HG02759 (cell line): Measurements from ENCODE around the gene PCNX4.
A peak's percentile ranks its signal among the peaks of the same experiment; 100 is the strongest.
"Not testable (repeated sequence)": the region's sequence is repeated elsewhere in the genome, so short reads cannot be mapped to it uniquely, and the experiment has no call there.

Source experiments
- ATAC-seq: cut with Tn5 transposase; IDR thresholded peaks from one replicate; pipeline ENCODE4 v1.9.1; 2021; ENCODE audit warnings: mild to moderate bottlenecking, moderate library complexity; ENCODE audit not compliant: unreplicated experiment

Gene PCNX4

DNA sequence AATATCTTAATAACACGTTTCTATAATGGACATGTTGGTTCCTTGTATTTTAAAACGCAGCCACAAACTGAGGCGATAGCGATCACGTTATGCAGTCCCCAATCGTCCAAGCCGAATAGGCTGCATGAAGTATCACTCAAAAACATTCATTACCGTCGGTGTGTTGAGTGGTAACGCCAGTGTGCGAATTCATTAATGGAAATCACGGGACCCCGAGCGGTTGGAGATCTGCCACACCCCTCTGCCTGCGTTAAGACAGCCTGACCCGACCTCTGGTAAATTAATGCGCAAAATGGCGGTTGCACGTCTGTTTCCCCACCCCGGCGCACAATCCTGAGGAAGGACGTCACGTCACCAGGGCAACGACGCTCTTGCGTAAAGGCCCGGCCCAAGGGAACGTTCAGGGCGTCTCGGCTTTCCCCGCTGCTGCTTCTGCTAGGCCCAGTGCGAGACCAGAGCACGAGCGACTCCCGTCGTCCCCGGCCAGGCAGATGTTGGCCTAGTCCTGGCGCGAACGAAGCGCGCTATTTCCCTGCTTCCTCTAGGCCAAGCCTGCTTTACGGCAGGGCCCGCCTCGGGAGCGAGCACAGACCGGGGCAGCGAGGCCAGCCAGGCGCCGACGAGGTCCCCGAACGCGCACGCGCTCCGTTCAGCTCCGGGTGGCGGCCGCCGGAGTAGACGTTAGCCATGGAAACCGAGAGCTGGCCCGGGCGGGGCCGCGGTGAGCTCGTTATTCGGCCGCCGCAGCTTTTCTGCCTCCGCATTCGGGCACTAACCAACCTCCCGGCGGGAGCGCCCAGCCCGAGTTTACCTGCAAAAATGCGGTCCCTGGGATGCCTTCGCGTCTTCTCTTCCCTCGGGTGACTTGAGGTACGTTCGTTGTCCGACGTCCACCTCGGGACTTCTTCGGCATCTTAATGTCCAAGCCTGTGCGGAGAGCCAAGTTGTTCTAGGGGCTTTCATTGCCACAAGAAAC, at the start of gene PCNX4:
TSS of gene PCNX4 (plus strand) at position 374 of the 976 bp plus-strand sequence. CDS start 15,716 bp downstream, outside the sequence.
- ATAC-seq, result peak; percentile 97

GRCh38 chr14:60047976-60048375, 43.7 kb upstream of the PCNX4 start:
- not testable (repeated sequence) for ATAC-seq

GRCh38 chr14:60051721-60052221, 40.0 kb upstream of the PCNX4 start:
- ATAC-seq, result no peak

DNA sequence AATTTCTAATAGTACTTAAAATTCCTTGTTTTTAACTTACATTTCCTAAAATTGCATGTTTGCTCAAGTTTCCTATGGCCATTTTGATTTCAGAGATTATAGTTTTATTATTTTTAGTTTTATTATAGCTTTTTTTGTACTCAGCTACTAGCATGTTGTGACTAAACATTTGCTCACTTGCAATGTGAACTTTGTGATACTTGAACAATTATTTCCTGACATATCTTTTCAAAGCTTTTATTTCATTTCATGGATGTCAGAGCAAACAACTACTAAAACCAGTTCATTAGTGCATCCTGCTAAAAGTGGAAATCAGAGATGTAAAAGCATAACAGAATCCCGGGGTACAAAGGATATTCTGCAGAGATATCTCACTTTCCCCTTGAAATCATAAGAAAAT, 33.6 kb upstream of the PCNX4 start:
- ATAC-seq, result no peak

- ATAC-seq, result no peak
These were observed 30.4 kb upstream of the PCNX4 start for GRCh38 chr14:60061371-60061770.

GRCh38 chr14:60064491-60065072, 27.1 kb upstream of the PCNX4 start:
- ATAC-seq, result no peak

DNA sequence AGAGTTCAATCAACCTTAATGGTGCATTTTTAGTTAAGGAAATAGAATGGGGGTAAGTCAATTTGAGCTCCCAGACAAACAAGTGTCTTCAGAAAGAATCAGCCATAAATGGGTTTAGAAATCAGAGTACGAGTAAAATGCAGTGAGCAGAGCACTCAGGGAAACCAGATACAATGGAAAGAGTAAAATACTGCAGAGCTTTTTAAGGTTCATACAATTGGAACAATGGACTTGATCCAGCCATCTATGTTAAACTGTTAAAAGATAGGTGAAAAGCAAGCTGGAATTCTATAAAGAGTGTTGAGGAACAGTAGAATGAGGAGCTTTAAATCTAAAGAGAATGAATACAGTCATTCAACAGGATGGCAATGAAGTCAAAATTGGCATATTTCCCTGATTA, 23.8 kb upstream of the PCNX4 start:
- ATAC-seq, result no peak

DNA sequence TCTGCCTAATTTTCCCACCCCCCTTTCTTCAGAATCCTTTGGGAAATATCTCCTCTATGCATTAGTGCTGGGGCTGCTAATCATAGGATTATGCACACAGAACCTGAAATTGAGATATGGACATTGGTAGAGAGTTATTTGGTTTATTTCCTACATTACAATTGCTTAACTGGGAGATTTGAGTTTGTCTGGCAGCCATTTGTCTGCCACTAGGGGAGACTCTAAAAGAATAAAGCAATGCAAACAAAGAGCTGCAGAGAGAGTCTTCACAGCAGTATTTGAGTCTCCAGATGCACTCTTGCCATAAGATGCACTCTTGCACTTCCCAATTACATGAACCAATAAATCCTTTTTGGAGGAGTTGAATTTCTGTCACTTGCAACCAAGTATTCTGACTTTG, 12.0 kb upstream of the PCNX4 start:
- no peak for ATAC-seq

DNA sequence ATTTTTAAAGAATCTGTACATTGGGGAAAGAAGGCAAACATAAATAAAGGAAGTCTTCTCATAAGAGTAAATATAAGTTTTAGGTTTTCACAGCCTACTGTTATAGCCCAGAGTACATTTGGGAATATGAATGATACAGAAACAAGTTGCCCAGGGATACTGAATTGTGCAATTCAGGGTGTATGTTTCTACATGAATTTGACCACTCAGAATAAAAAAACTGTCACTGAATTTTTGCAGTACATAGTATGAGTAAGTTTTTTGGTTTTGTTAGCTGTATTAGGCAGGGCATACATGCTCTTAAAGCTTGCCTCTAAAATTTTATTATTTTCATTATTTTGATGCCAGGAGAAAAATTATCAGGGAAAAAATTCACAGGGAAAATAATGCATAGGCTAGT, 6.6 kb upstream of the PCNX4 start:
- ATAC-seq, result no peak

GRCh38 chr14:60085693-60086092, 6.0 kb upstream of the PCNX4 start:
- no peak for ATAC-seq

GRCh38 chr14:60087668-60088067, 4.1 kb upstream of the PCNX4 start:
- ATAC-seq, result no peak

GRCh38 chr14:60089221-60089620, 2.5 kb upstream of the PCNX4 start:
- ATAC-seq, result no peak

GRCh38 chr14:60090864-60091519, 731 bp upstream of the PCNX4 start:
- ATAC-seq, result no peak

GRCh38 chr14:60092526-60092920, 800 bp downstream of the PCNX4 start:
- no peak for ATAC-seq

DNA sequence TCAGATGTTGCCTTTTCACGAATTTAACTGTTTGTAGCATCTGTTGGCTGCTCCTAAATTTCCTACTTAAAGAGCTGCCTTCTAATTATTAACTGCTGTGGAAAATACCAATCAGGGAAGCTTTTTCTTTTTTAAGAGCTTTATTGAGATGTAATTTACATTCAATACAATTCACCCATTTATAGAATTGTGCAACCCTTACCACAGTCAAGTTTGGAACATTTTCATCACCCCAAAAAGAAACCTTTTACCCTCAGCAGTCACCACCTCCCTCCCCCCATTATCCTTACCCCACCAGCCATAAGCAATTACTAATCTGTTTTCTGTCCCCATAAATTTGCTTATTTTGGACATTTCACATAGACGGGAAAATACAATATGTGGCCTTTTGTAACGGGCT, 1.4 kb downstream of the PCNX4 start:
- ATAC-seq, result no peak

DNA sequence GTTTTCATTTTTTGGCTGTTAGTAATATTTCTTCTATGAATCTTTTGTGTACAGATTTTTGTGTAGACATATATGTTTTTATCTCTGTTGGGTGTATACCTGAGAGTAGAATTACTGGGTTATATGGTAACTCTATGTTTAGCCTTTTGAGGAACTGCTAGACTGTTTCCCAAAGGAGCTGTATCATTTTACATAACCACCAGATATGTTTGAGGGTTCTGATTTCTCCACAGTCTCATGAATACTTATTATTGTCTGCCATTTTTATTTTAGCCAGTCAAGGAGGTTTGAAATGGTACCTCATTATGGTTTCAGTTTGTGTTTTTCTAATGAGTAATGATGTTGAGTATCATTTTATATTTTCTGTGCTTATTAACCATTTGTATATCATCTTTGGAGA, 1.9 kb downstream of the PCNX4 start:
- ATAC-seq, result no peak

- ATAC-seq, result no peak
These were observed 2.7 kb downstream of the PCNX4 start for GRCh38 chr14:60094306-60094897.

DNA sequence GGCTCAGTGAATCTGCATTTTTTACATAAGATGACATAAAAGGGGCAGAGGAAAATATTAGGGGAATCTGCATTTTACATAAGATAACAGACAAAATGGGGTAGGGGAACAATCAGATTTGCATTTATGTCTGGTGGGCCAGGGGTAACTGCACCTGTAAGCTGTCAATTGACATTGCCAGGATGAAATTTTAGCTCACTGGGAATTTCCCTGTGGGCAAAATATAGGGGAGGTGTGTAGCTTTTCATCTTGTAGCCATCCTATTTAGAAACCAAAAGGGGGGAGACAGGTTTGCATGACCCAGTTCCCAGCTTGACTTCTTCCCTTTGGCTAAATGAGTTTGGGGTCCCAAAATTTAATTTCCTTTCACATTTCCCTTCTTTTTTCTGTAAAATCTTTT, 3.5 kb downstream of the PCNX4 start:
- no peak for ATAC-seq

DNA sequence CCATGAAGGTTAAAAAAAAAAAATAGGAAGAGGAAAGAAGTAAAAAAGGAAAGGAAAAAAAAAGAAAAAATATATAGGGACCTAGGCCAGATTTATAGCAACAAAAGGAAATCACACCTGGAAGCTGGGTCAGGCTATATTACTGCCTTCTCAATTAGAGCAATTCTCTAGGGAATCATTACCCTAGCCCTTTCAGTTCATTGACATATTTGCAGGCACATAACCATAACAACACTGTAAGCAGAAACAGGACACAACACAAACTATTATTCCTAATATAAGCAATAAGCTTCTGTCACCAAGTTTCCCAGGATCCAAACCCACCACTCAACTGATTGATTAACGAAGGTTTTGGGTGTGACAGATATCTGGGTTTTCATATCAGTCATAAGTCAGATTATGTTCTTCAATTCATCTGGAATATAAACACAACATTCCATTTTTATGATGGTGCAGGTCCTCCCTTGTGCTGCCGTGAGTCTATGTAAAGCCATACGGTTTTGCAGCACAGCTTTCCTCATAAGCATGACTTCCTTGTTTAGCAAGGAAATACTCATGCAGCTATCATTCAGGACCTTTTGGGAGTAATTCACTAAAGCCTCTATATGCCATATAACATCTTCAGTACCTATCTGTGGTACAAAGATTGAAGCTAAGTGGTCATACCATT, 4.2 kb downstream of the PCNX4 start:
- no peak for ATAC-seq

DNA sequence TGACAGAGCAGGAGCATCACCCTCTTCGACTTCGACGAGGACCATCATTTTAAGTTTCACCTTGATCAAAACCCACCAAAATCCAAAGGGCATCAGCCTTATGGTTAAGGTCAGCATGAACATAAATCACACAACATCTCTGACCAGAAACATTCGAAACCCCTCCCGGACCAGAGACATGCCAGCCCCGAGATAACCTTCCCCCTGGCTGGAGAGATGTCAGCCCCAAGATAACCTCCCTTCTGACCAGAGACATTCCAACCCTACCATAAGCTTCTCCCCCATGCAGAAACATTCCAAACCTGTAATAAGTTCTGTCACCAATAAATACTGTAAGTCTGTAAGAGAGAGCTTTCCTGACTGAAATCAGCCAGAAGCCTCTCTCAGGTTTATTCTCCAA, 6.3 kb downstream of the PCNX4 start:
- ATAC-seq, result no peak

GRCh38 chr14:60099855-60100254, 8.1 kb downstream of the PCNX4 start:
- not testable (repeated sequence) for ATAC-seq
